Adrenal gland (tissue), 12 donors: ENCODE data around the gene INPP5A. TPM values are rescaled to one million over a fixed set of nuclear protein-coding genes. Genes with fewer than 3 reads are reported as not detected.
A peak's percentile ranks its signal among the peaks of the same experiment; 100 is the strongest.

ENCODE experiments used
- DNase-seq, 7 donors: peaks; one replicate each; pipeline ENCODE4 v3.0.0-alpha.2; 2019 to 2020
- H3K27ac ChIP-seq, 5 donors: fragments of 200-600 bp; sonication (generic) in 4 of 5; 1 replicate in 3 of 5; 2 replicates in 2 of 5; pipeline versions ENCODE4 v1.5.1 to v1.8.0; 2016 to 2020; ENCODE audit warnings: mild to moderate bottlenecking in 1 of 5
- H3K27me3 ChIP-seq: fragments of 200-600 bp; 2 replicates; pipeline ENCODE4 v1.8.0; 2021
- H3K36me3 ChIP-seq, 2 donors: fragments of 200-600 bp; replicated peaks in 1 of 2; 1 replicate in 1 of 2; 2 replicates in 1 of 2; pipeline versions ENCODE4 v1.5.1 to v1.8.0; 2018 to 2022
- H3K4me1 ChIP-seq, 2 donors: fragments of 200-600 bp; replicated peaks in 1 of 2; 1 replicate in 1 of 2; 2 replicates in 1 of 2; pipeline versions ENCODE4 v1.5.1 to v1.8.0; 2018 to 2021
- H3K4me3 ChIP-seq, 4 donors: fragments of 200-600 bp; sonication (generic) in 3 of 4; one replicate each; pipeline ENCODE4 v1.5.1; 2016 to 2018
- H3K9me3 ChIP-seq, 3 donors: fragments of 200-600 bp; sonication (generic) in 1 of 3; replicated peaks in 1 of 3; 1 replicate in 2 of 3; 2 replicates in 1 of 3; pipeline versions ENCODE4 v1.5.1 to v1.8.0; 2016 to 2021
- CTCF ChIP-seq, 6 experiments: fragments of 450-650 bp in 4 of 6; fragments of 200-600 bp in 2 of 6; sonication (generic) in 1 of 6; IDR thresholded peaks; 1 replicate in 5 of 6; 2 replicates in 1 of 6; pipeline versions ENCODE4 v1.5.1 to v1.8.0; 2016 to 2021; ENCODE audit warnings: antibody characterized with exemption in 6 of 6, mild to moderate bottlenecking in 2 of 6, moderate library complexity in 1 of 6
- POLR2A ChIP-seq, 2 donors: fragments of 450-650 bp; IDR thresholded peaks; one replicate each; pipeline ENCODE4 v1.6.1; 2017; ENCODE audit warnings: antibody characterized with exemption in 2 of 2, mild to moderate bottlenecking in 2 of 2, moderate library complexity in 1 of 2
- WGBS, 4 donors: extraction: QIAGEN DNeasy Blood & Tissue Kit in 2 of 4; methylation state at CpG; one replicate each; pipeline versions ENCODE4 v1.1.5 to v1.1.7; 2013 to 2017; 5-methylcytosine and 5-hydroxymethylcytosine counted together
- intact Hi-C, 2 donors: fragments of 100-400 bp; cut with DNase I; formaldehyde crosslinking; loops; one replicate each; pipeline versions ENCODE4 v1.14.1 to v1.15.0; 2022 to 2023
- polyA plus RNA-seq, 3 donors: library from polyadenylated mRNA; stranded (reverse); fragments of 200-250 nt in 2 of 3; fragments of 350-450 nt in 1 of 3; fragmentation: Illumina TruSeq in 1 of 3; extraction: RNeasy Lipid Tissue Mini Kit (QIAGEN cat#74804) in 1 of 3; gene quantifications; one replicate each; pipeline ENCODE4 v1.2.3, GENCODE V29; 2013 to 2014
- total RNA-seq, 9 donors: library from RNA; depleted of rRNA in 4 of 9; stranded (reverse); fragments of >200 nt in 4 of 9; fragments of 120-200 nt in 1 of 9; fragmentation: NEBNext Ultra II Directional in 1 of 9; extraction: Animal tissue kit (Norgen Biotek cat#: 25700) in 1 of 9; gene quantifications; one replicate each; pipeline versions ENCODE4 v1.1.0 to v1.2.4, GENCODE V29; 2013 to 2023
- donor health status: healthy with polysubstance abuse.
- donor health status: Bipolar disorder and iron deficiency.
- donor health status: DM: yes; HTN: yes; CAD: no.
- donor health status: DM: no; HTN: no; CAD: no.
- donor health status: DM: no; HTN: no; CAD: no.
- donor health status: DM: yes; HTN: yes; CAD: no.

Gene INPP5A
- total and polyA plus RNA-seq, 12 donors = 13.5 to 62.9 (median 37.5) TPM

- Histone ChIP-seq H3K27ac (no peak overlapping the region), H3K9me3 (no peaks in the 10 kb centered on the region), H3K36me3 (peaks cover 0 to 5% of the 10 kb centered on the region in 2 donors), H3K4me3 (no peak overlapping the region), H3K4me1 (no peaks in the 10 kb centered on the region), H3K27me3 (no peaks in the 10 kb centered on the region)
- no peak for DNase-seq
- TF ChIP-seq CTCF (IDR thresholded peaks at IDR 0.05) = no peak
- no peak for TF ChIP-seq POLR2A (IDR thresholded peaks at IDR 0.05)
- WGBS, 4 donors = 88 to 97% (median 96%) methylated on average over 10 to 20 of the region's 20 CpGs
- intact Hi-C loops = no loop called here
Measured at GRCh38 chr10:132732518-132732917, 194.9 kb downstream of the INPP5A start.

GRCh38 chr10:132733926-132734325 lies 196.3 kb downstream of the INPP5A start:
- Histone ChIP-seq H3K4me1 (no peaks in the 10 kb centered on the region), H3K36me3 (no peaks in the 10 kb centered on the region), H3K4me3 (no peak overlapping the region), H3K9me3 (no peaks in the 10 kb centered on the region), H3K27ac (no peak overlapping the region), H3K27me3 (no peaks in the 10 kb centered on the region)
- WGBS, 4 donors = 50 to 95% (median 92%) methylated on average over 1 to 19 of the region's 19 CpGs
- intact Hi-C loops = no loop called here
- no peak for DNase-seq
- no peak for TF ChIP-seq CTCF (IDR thresholded peaks at IDR 0.05)
- no peak for TF ChIP-seq POLR2A (IDR thresholded peaks at IDR 0.05)

- no peaks in the 10 kb centered on the region for H3K27me3 ChIP-seq
- WGBS, 4 donors = 81 to 100% (median 88%) methylated on average over 5 to 19 of the region's 19 CpGs
- peak overlapping the region in 1 of 5 donors; percentile 38 for H3K27ac ChIP-seq
- DNase-seq = peak in 1 of 7 donors; percentile 70
- intact Hi-C loops = no loop called here
- no peak overlapping the region for H3K4me3 ChIP-seq
- no peaks in the 10 kb centered on the region for H3K4me1 ChIP-seq
- H3K36me3 ChIP-seq = no peaks in the 10 kb centered on the region
- H3K9me3 ChIP-seq = no peaks in the 10 kb centered on the region
- TF ChIP-seq POLR2A (IDR thresholded peaks at IDR 0.05) (no peak), CTCF (IDR thresholded peaks at IDR 0.05) (no peak)
Measured at GRCh38 chr10:132735341-132735775, 197.8 kb downstream of the INPP5A start.

- peak in 1 of 7 donors; percentile 76 for DNase-seq
Measured at GRCh38 chr10:132735923-132736391, 198.4 kb downstream of the INPP5A start.

More at GRCh38 chr10:132735923-132736391, 198.4 kb downstream of the INPP5A start:
- no peaks in the 10 kb centered on the region for H3K36me3 ChIP-seq
- intact Hi-C loops = no loop called here
- 86 to 92% (median 90%) methylated on average over 18 to 24 of the region's 24 CpGs for WGBS, 4 donors
- no peaks in the 10 kb centered on the region for H3K9me3 ChIP-seq
- no peaks in the 10 kb centered on the region for H3K4me1 ChIP-seq
- H3K27ac ChIP-seq = peak overlapping the region in 1 of 5 donors; percentile 38
- H3K27me3 ChIP-seq = no peaks in the 10 kb centered on the region
- no peak overlapping the region for H3K4me3 ChIP-seq
- no peak for TF ChIP-seq CTCF (IDR thresholded peaks at IDR 0.05)
- no peak for TF ChIP-seq POLR2A (IDR thresholded peaks at IDR 0.05)
